ENCODE measurements around the gene TMEM158.

- TF ChIP-seq CTCF (IDR thresholded peaks at IDR 0.05; ENCODE audit: insufficient read depth, low read depth, low read length): no peak
- TF ChIP-seq EZH2 (IDR thresholded peaks at IDR 0.05; ENCODE audit: insufficient read depth, low read length): no peak
These were observed 21.0 kb downstream of the TMEM158 start for GRCh38 chr3:45205126-45205525.
